ENCODE data around the gene RALY.

GRCh38 chr20:34095825-34096224 lies 102.1 kb downstream of the RALY start:
- TF ChIP-seq CTCF (IDR thresholded peaks at IDR 0.05) (no peak), POLR2A (IDR thresholded peaks at IDR 0.05) (no peak)

Measured in heart left ventricle (tissue), 13 donors.